Measurements from ENCODE around the gene SERPINA12.

Gene SERPINA12

GRCh38 chr14:94461526-94462218, 47.6 kb downstream of the SERPINA12 start:
- H3K4me3 ChIP-seq, result no peak overlapping the region
- no peak overlapping the region for H3K27ac ChIP-seq
- H3K9ac ChIP-seq (ENCODE audit: insufficient read length), result no peak overlapping the region
- no peaks in the 10 kb centered on the region for H3K36me3 ChIP-seq (ENCODE audit: insufficient read depth, low read length)
- no peaks in the 10 kb centered on the region for H3K9me3 ChIP-seq (ENCODE audit: low read depth, low read length)
- DNase-seq (ENCODE audit: low read depth, low spot score), result no peak
- no peak for TF ChIP-seq POLR2AphosphoS5 (IDR thresholded peaks at IDR 0.05; ENCODE audit: borderline replicate concordance, low read depth, low read length)
- no peak for TF ChIP-seq FOXP2 (optimal IDR thresholded peaks at IDR 0.05; ENCODE audit: control extremely low read depth, extremely low read length, insufficient read depth)
- no peak for TF ChIP-seq EZH2 (IDR thresholded peaks at IDR 0.05)

GRCh38 chr14:94460631-94461416, 48.4 kb downstream of the SERPINA12 start:
- Histone ChIP-seq H3K4me3 (no peak overlapping the region), H3K9me3 (ENCODE audit: low read depth, low read length) (no peaks in the 10 kb centered on the region), H3K27ac (no peak overlapping the region), H3K9ac (ENCODE audit: insufficient read length) (no peak overlapping the region), H3K36me3 (ENCODE audit: insufficient read depth, low read length) (no peaks in the 10 kb centered on the region)
- no peak for DNase-seq (ENCODE audit: low read depth, low spot score)
- TF ChIP-seq EZH2 (IDR thresholded peaks at IDR 0.05) (no peak), POLR2AphosphoS5 (IDR thresholded peaks at IDR 0.05; ENCODE audit: borderline replicate concordance, low read depth, low read length) (no peak), FOXP2 (optimal IDR thresholded peaks at IDR 0.05; ENCODE audit: control extremely low read depth, extremely low read length, insufficient read depth) (no peak)

- Histone ChIP-seq H3K4me3 (peak overlapping the region; percentile 42; the same call in 1 of the 2 replicates), H3K9me3 (ENCODE audit: low read depth, low read length) (no peaks in the 10 kb centered on the region), H3K27ac (peak overlapping the region; percentile 36; the same call in 1 of the 2 replicates), H3K9ac (ENCODE audit: insufficient read length) (no peak overlapping the region), H3K36me3 (ENCODE audit: insufficient read depth, low read length) (no peaks in the 10 kb centered on the region)
- peak; percentile 50 for DNase-seq (ENCODE audit: low read depth, low spot score)
- TF ChIP-seq FOXP2 (optimal IDR thresholded peaks at IDR 0.05; ENCODE audit: control extremely low read depth, extremely low read length, insufficient read depth), result no peak
- TF ChIP-seq EZH2 (IDR thresholded peaks at IDR 0.05), result no peak
- no peak for TF ChIP-seq POLR2AphosphoS5 (IDR thresholded peaks at IDR 0.05; ENCODE audit: borderline replicate concordance, low read depth, low read length)
These were observed 50.6 kb downstream of the SERPINA12 start for GRCh38 chr14:94458558-94459205.

- Histone ChIP-seq H3K36me3 (ENCODE audit: insufficient read depth, low read length) (no peaks in the 10 kb centered on the region), H3K27ac (no peak overlapping the region), H3K9me3 (ENCODE audit: low read depth, low read length) (no peaks in the 10 kb centered on the region), H3K4me3 (no peak overlapping the region), H3K9ac (ENCODE audit: insufficient read length) (no peak overlapping the region)
- DNase-seq (ENCODE audit: low read depth, low spot score), result no peak
- TF ChIP-seq POLR2AphosphoS5 (IDR thresholded peaks at IDR 0.05; ENCODE audit: borderline replicate concordance, low read depth, low read length) (no peak), EZH2 (IDR thresholded peaks at IDR 0.05) (no peak), FOXP2 (optimal IDR thresholded peaks at IDR 0.05; ENCODE audit: control extremely low read depth, extremely low read length, insufficient read depth) (no peak)
These were observed 51.2 kb downstream of the SERPINA12 start for GRCh38 chr14:94458096-94458495.

- no peak for TF ChIP-seq FOXP2 (optimal IDR thresholded peaks at IDR 0.05; ENCODE audit: control extremely low read depth, extremely low read length, insufficient read depth)
- TF ChIP-seq POLR2AphosphoS5 (IDR thresholded peaks at IDR 0.05; ENCODE audit: borderline replicate concordance, low read depth, low read length), result no peak
- no peak for TF ChIP-seq EZH2 (IDR thresholded peaks at IDR 0.05)
- no peaks in the 10 kb centered on the region for H3K36me3 ChIP-seq (ENCODE audit: insufficient read depth, low read length)
- no peaks in the 10 kb centered on the region for H3K9me3 ChIP-seq (ENCODE audit: low read depth, low read length)
These were observed 53.3 kb downstream of the SERPINA12 start for GRCh38 chr14:94455928-94456327.

GRCh38 chr14:94451826-94452225, 57.4 kb downstream of the SERPINA12 start:
- TF ChIP-seq EZH2 (IDR thresholded peaks at IDR 0.05) (no peak), POLR2AphosphoS5 (IDR thresholded peaks at IDR 0.05; ENCODE audit: borderline replicate concordance, low read depth, low read length) (no peak), FOXP2 (optimal IDR thresholded peaks at IDR 0.05; ENCODE audit: control extremely low read depth, extremely low read length, insufficient read depth) (no peak)
- Histone ChIP-seq H3K9me3 (ENCODE audit: low read depth, low read length) (no peaks in the 10 kb centered on the region), H3K4me3 (no peak overlapping the region), H3K36me3 (ENCODE audit: insufficient read depth, low read length) (no peaks in the 10 kb centered on the region), H3K9ac (ENCODE audit: insufficient read length) (no peak overlapping the region), H3K27ac (no peak overlapping the region)
- no peak for DNase-seq (ENCODE audit: low read depth, low spot score)

More at GRCh38 chr14:94455928-94456327, 53.3 kb downstream of the SERPINA12 start:
- DNase-seq (ENCODE audit: low read depth, low spot score), result no peak
- Histone ChIP-seq H3K9ac (ENCODE audit: insufficient read length) (no peak overlapping the region), H3K4me3 (no peak overlapping the region), H3K27ac (no peak overlapping the region)

- no peak for TF ChIP-seq POLR2AphosphoS5 (IDR thresholded peaks at IDR 0.05; ENCODE audit: borderline replicate concordance, low read depth, low read length)
- TF ChIP-seq FOXP2 (optimal IDR thresholded peaks at IDR 0.05; ENCODE audit: control extremely low read depth, extremely low read length, insufficient read depth), result no peak
- no peak for TF ChIP-seq EZH2 (IDR thresholded peaks at IDR 0.05)
- H3K27ac ChIP-seq, result no peak overlapping the region
These were observed 58.0 kb downstream of the SERPINA12 start for GRCh38 chr14:94451091-94451771.

More at GRCh38 chr14:94451091-94451771, 58.0 kb downstream of the SERPINA12 start:
- Histone ChIP-seq H3K9me3 (ENCODE audit: low read depth, low read length) (no peaks in the 10 kb centered on the region), H3K9ac (ENCODE audit: insufficient read length) (no peak overlapping the region), H3K4me3 (no peak overlapping the region), H3K36me3 (ENCODE audit: insufficient read depth, low read length) (no peaks in the 10 kb centered on the region)
- no peak for DNase-seq (ENCODE audit: low read depth, low spot score)

Data from SK-N-MC (cell line).